HUDEP-2 (cell line): ENCODE measurements around the gene ELP4.

ENCODE experiments used
- DNase-seq, 76 experiments: peaks; one replicate each; lab custom pipeline; 2025; ENCODE audit not compliant: unreplicated experiment in 76 of 76; lab: John Stamatoyannopoulos, UW

ELP4 gene

GRCh38 chr11:31819621-31820437 is 310.3 kb downstream of the ELP4 start:
- DNase-seq: no peak

GRCh38 chr11:31820438-31820818 is 310.9 kb downstream of the ELP4 start:
- DNase-seq: no peak

- no peak for DNase-seq
Measured at GRCh38 chr11:31821235-31821764, 311.7 kb downstream of the ELP4 start.

GRCh38 chr11:31821766-31822165 is 312.2 kb downstream of the ELP4 start:
- DNase-seq: no peak

- DNase-seq: no peak
Measured at GRCh38 chr11:31822175-31822926, 312.8 kb downstream of the ELP4 start.

GRCh38 chr11:31822927-31823643 is 313.5 kb downstream of the ELP4 start:
- DNase-seq: no peak

GRCh38 chr11:31823644-31824331 is 314.2 kb downstream of the ELP4 start:
- no peak for DNase-seq

- DNase-seq: no peak
Measured at GRCh38 chr11:31824332-31824878, 314.8 kb downstream of the ELP4 start.

GRCh38 chr11:31824879-31825837 is 315.6 kb downstream of the ELP4 start:
- no peak for DNase-seq

- no peak for DNase-seq
Measured at GRCh38 chr11:31825838-31826484, 316.4 kb downstream of the ELP4 start.

GRCh38 chr11:31826536-31827438 is 317.2 kb downstream of the ELP4 start:
- no peak for DNase-seq

GRCh38 chr11:31827455-31828206 is 318.1 kb downstream of the ELP4 start:
- DNase-seq: no peak

- DNase-seq: no peak
Measured at GRCh38 chr11:31828217-31828616, 318.6 kb downstream of the ELP4 start.

GRCh38 chr11:31830406-31830805 is 320.8 kb downstream of the ELP4 start:
- no peak for DNase-seq

GRCh38 chr11:31834237-31834636 is 324.7 kb downstream of the ELP4 start:
- no peak for DNase-seq
